IPS-NIHi7 (cell line): Measurements from ENCODE around the gene CCNG2.
A peak's percentile ranks its signal among the peaks of the same experiment; 100 is the strongest.

Source experiments
- DNase-seq: peaks from one replicate; pipeline ENCODE4 v3.0.0; 2012; ENCODE audit warnings: mixed read lengths; ENCODE audit errors: extremely low spot score

Gene CCNG2

DNA sequence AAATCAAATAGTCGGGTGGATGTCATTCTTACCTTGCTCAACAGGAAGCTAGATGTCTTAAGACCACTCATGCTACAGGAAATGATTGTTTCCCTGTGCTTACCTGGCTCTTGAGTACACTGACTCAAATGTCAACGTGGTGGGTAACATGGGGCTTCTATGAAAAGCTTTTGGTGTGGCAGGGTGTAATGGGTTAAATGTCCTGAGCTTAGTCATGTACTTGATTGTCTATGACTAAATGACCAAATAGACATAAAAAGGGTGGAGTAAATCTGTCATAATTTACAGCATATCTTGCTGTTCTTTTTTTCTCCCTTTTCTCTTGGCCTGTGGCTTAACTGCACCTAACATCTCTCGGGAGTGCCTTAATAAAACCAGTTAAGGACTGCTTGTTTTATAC, 44.9 kb downstream of the CCNG2 start:
- no peak for DNase-seq

- no peak for DNase-seq
Observed at GRCh38 chr4:77202491-77202890, 45.5 kb downstream of the CCNG2 start.

- DNase-seq = peak; percentile 87
Observed at GRCh38 chr4:77203380-77204197, 46.6 kb downstream of the CCNG2 start.

DNA sequence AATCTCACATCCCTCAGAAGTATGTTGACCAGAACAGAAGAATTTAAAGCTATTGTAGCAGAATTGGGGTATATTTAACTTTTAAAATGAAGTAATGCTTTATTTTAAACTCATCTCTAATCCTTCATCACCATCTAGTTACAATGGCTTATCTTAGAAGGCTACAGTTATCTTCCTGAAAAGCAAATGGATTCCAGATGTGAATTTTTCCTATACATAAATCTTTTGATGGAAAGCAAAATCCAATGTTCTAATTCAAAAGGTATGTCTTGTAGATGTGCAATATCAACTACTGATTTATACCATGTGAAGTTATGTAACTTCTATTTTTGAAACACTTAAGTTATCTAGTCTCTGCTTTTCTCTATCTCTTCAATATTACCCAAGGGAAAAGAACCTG, 47.6 kb downstream of the CCNG2 start:
- no peak for DNase-seq

DNA sequence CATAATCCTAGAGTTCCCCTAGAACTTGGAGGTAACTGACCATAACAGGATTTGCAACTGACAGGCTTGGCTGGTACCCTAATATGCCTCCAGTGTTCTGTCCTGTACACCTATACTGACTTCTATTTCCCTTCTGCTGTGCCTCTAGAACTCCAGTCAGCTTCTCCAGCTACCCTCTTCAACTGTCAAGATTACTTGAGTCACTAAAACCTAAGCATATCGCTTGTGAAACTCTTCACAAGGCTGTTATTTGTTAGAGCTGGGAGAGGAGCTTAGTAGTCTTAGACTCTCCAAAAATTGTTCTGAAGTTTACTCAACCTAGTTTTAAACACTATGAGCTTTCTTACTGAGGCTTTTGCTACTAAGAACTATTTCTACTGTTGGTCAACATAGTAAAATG, 52.0 kb downstream of the CCNG2 start:
- no peak for DNase-seq

DNA sequence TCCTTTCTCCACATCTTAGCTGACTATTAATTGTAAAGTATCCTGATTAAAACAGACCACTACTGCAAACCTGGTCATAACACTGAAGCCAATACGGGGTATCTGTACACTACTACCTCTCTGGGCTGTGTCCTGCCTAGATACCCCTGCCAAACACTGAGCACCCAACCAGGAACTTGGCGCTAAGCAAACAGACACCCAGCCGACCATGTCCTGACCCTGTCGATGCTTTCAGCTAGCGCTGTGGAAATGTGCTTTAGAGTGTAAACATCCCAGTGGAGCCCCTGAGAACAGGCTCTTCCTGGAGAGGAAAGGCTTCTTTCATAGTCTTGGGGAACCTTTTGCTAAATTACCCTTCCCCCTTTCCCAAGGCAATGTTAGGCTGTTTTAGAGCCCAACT, 52.9 kb downstream of the CCNG2 start:
- no peak for DNase-seq

GRCh38 chr4:77215107-77215506, 58.1 kb downstream of the CCNG2 start:
- DNase-seq = no peak

DNA sequence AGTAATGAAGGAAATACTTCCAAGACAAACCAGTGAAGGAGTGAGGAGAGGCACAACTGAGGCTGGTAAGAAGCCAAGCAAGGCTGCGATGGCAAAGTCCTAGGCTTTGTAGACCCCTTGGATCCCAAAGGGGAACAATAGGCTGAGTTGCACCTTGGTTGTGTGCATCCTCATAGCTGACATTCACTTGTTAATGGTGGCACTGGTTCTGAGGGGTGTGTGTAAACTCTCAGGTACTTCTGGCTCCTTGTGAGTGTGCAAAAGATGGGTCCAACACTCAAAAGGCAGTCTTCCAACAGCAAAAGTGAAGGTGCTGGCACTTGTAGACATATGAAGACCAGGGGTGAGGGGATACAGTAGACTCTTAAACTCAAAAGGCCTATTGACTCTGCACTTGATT, 60.5 kb downstream of the CCNG2 start:
- no peak for DNase-seq

DNA sequence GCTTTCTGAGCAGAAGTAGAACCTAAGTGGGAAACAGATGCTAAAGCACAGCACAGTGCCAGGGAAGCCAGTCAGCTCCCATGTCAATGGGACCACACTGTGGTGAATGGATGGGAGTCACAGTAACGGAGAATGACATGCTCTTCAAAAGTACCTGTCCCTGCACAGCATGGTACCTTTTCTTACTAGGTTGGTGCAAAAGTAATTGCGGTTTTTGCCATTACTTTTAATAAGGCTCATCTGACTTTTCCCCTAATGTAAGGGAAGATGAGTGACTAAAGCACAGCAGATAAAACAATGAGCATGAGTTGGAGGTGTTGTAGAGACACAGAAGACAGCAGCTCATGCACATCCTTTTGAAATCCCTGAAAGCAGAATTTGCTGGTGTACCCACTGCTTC, 62.3 kb downstream of the CCNG2 start:
- no peak for DNase-seq
